T-helper 17 cell (primary cell): Measurements from ENCODE around the gene PPA1. TPM values are rescaled to one million over a fixed set of nuclear protein-coding genes. Genes with fewer than 3 reads are reported as not detected.
"Not testable (repeated sequence)": the region's sequence is repeated elsewhere in the genome, so short reads cannot be mapped to it uniquely, and the experiment has no call there.

Experiments used
- ATAC-seq: fragments of 150-1000 bp; cut with Tn5 transposase; 2 replicates; pipeline ENCODE4 v1.10.0; 2021; ENCODE audit warnings: mild to moderate bottlenecking, moderate library complexity
- DNase-seq, 3 donors: peaks; one replicate each; pipeline versions ENCODE4 v3.0.0 to v3.0.0-alpha.2; 2020 to 2021
- H3K9me3 ChIP-seq: one replicate; pipeline ENCODE4 v1.7.0; 2013; ENCODE audit warnings: low read length, mild to moderate bottlenecking; ENCODE audit not compliant: control insufficient read depth, poor library complexity, severe bottlenecking
- H3K27ac Mint-ChIP-seq: one replicate; pipeline ENCODE4 v1.8.0; 2022; ENCODE audit warnings: mild to moderate bottlenecking, moderate library complexity, mixed read lengths
- H3K27me3 Mint-ChIP-seq: one replicate; pipeline ENCODE4 v1.8.0; 2022; ENCODE audit warnings: mixed read lengths
- H3K36me3 Mint-ChIP-seq: one replicate; pipeline ENCODE4 v1.8.0; 2022; ENCODE audit warnings: low read depth, mixed read lengths
- H3K4me1 Mint-ChIP-seq: one replicate; pipeline ENCODE4 v1.8.0; 2022; ENCODE audit warnings: mild to moderate bottlenecking, mixed read lengths
- H3K4me3 Mint-ChIP-seq: one replicate; pipeline ENCODE4 v1.8.0; 2022; ENCODE audit warnings: mild to moderate bottlenecking, moderate library complexity, mixed read lengths
- total RNA-seq, 4 donors: library from RNA in 2 of 4; stranded (reverse) in 2 of 4; gene quantifications; one replicate each; pipeline ENCODE4 v1.2.3 and lab custom pipeline; 2022 to 2026

PPA1 gene
- total RNA-seq, 2 donors from 2014 or later = 69.8 to 80.9 TPM

DNA sequence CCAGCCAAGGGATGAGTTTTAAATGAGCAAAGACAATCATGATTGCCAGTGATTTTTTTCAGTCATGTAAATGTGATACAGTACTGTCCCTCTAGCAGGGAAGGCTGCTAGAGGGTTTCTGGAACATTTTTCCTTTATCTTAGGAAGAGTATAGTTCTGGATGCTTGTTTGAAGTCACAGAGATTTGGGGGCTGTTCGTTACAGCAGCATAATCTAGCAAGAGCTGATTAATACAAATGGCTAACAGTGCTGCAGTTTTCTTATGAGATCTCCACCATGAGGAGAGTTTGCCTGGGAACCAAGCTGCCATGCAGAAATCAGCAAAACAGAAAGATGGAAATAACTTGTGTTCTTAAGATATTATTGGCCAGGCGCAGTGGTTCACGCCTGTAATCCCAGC, 7.9 kb upstream of the PPA1 start:
- no peaks in the 10 kb centered on the region for H3K9me3 ChIP-seq
- Mint-ChIP-seq H3K36me3 (peaks cover 6% of the 10 kb centered on the region), H3K27me3 (peaks cover 22% of the 10 kb centered on the region), H3K27ac (no peak overlapping the region), H3K4me1 (peaks cover 6% of the 10 kb centered on the region), H3K4me3 (no peak overlapping the region)
- no peak for ATAC-seq
- DNase-seq = no peak

DNA sequence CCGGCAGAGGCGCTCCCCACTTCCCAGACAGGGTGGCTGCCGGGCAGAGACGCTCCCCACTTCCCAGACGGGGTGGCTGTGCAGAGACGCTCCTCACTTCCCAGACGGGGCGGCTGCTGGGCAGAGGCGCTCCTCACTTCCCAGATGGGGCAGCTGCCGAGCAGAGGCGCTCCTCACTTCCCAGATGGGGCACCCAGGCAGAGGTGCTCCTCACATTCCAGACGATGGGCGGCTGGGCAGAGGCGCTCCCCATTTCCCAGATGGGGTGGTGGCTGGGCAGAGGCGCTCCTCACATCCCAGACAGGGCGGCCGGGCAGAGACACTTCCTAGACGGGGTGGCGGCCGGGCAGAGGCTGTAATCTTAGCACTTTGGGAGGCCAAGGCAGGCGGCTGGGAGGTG, 6.8 kb upstream of the PPA1 start:
- not testable (repeated sequence) for ATAC-seq, H3K9me3 ChIP-seq, H3K36me3 Mint-ChIP-seq, H3K4me1 Mint-ChIP-seq, H3K27ac Mint-ChIP-seq, H3K4me3 Mint-ChIP-seq, DNase-seq
- H3K27me3 Mint-ChIP-seq = peaks cover 17% of the 10 kb centered on the region

DNA sequence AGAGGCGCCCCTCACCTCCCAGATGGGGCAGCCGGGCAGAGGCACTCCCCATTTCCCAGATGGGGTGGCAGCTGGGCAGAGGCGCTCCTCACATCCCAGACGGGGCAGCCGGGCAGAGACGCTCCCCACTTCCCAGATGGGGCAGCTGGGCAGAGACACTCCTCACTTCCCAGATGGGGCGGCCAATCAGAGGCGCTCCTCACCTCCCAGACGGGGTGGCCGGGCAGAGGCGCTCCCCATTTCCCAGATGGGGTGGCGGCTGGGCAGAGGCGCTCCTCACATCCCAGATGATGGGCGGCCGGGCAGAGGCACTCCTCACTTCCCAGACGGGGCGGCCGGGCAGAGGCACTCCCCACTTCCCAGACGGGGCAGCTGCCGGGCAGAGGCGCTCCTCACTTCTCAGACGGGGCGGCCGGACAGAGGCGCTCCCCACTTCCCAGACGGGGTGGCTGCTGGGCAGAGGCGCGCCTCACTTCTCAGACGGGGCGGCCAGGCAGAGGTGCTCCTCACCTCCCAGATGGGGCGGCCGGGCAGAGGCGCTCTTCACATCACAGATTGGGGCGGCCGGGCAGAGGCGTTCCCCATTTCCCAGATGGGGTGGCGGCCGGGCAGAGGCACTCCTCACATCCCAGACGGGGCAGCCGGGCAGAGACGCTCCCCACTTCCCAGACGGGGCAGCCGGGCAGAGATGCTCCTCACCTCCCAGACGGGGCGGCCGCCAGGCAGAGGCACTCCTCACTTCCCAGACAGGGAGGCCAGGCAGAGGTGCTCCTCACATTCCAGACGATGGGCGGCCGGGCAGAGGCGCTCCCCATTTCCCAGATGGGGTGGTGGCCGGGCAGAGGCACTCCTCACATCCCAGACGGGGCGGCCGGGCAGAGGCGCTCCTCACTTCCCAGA, 6.1 kb upstream of the PPA1 start:
- H3K4me3 Mint-ChIP-seq, H3K9me3 ChIP-seq, DNase-seq, ATAC-seq, H3K4me1 Mint-ChIP-seq, H3K27ac Mint-ChIP-seq, H3K36me3 Mint-ChIP-seq: not testable (repeated sequence)
- peaks cover 17% of the 10 kb centered on the region for H3K27me3 Mint-ChIP-seq

DNA sequence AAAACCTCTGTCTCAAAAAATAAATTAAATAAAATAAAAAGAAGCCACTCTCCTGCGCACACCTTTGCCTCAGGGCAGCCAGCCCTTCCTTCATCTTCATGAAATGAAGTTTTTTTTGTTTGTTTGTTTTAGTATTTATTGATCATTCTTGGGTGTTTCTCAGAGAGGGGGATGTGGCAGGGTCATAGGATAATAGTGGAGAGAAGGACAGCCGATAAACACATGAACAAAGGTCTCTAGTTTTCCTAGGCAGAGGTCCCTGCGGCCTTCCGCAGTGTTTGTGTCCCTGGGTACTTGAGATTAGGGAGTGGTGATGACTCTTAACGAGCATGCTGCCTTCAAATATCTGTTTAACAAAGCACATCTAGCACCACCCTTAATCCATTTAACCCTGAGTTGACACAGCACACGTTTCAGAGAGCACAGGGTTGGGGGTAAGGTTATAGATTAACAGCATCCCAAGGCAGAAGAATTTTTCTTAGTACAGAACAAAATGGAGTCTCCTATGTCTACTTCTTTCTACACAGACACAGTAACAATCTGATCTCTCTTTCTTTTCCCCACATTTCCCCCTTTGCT, 4.8 kb upstream of the PPA1 start:
- not testable (repeated sequence) for DNase-seq, H3K4me3 Mint-ChIP-seq, H3K9me3 ChIP-seq, H3K36me3 Mint-ChIP-seq, ATAC-seq, H3K27ac Mint-ChIP-seq
- H3K4me1 Mint-ChIP-seq = peaks cover 12% of the 10 kb centered on the region
- H3K27me3 Mint-ChIP-seq = peaks cover 11% of the 10 kb centered on the region

DNA sequence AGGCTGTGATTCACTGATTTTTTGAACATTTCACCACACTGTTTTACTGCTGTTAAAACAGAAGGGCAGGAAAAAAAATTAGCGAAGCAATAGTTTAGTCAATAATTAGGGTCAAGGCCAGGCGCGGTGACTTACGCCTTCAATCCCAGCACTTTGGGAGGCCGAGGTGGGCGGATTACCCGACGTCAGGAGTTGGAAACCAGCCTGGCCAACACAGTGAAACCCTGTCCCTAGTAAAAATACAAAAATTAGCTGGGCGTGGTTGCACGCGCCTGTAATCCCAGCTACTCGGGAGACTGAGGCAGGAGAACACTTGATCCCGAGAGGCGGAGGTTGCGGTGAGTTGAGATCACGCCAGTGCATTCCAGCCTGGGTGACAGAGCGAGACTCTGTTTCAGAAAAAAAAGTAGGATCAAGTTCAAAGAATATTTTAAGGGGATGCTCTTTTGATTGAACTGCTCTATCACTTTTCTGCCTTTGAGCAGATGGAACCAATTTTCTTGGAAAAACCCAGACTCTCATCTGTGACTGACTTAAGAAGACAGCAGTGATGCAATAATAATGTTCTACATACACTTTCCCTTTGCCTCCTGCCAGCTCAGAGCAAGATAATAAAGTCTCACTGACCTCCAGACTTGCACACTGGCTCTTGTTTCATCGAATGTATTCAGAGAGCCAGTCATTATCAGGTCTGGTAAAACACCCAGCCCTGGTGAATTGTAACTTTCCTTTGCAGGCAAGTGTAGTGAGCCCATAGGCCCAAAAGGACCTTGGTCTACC, 1.6 kb upstream of the PPA1 start:
- no peaks in the 10 kb centered on the region for H3K9me3 ChIP-seq
- Mint-ChIP-seq H3K27ac (no peak overlapping the region), H3K27me3 (peaks cover 11% of the 10 kb centered on the region), H3K4me1 (peaks cover 19% of the 10 kb centered on the region), H3K36me3 (peaks cover 8% of the 10 kb centered on the region), H3K4me3 (peak overlapping the region; percentile 25)
- ATAC-seq (no peak), DNase-seq (no peak)

DNA sequence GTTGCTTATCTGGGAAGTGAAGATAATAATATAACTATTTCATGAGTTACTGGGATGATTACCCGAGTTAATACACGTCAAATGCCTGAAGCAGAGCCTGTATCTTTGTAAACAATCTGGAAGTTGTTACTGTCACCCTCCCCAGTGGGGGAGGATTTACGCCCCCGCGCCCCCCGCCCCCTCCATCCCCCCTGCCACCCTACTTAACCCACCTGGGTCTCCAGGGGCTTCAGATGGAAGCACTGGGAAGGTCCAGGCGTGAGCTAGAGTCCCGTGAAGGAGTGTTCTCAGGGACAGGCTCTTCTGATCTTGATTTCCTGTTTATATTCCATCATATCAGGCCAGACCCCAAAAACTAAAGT, 691 bp upstream of the PPA1 start:
- H3K4me3 Mint-ChIP-seq = peak overlapping the region; percentile 96
- H3K27ac Mint-ChIP-seq = peak overlapping the region; percentile 73
- ATAC-seq (no peak), DNase-seq (no peak)
- H3K4me1 Mint-ChIP-seq = peaks cover 20% of the 10 kb centered on the region
- no peaks in the 10 kb centered on the region for H3K9me3 ChIP-seq
- peaks cover 8% of the 10 kb centered on the region for H3K36me3 Mint-ChIP-seq
- peaks cover 11% of the 10 kb centered on the region for H3K27me3 Mint-ChIP-seq

DNA sequence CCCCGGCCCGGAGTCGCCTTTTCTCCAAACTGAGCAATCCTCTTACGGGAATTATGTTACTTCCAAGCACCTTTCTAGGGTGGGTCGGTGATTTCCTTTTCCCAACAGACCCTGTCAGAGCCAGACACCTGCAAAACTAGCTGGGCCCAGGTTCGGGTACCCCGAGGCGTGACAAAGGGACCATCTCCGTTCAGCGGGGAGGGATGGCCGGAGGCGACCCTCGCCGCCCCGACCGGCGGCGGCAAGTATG, 445 bp downstream of the PPA1 start:
- peaks cover 8% of the 10 kb centered on the region for H3K36me3 Mint-ChIP-seq
- no peaks in the 10 kb centered on the region for H3K9me3 ChIP-seq
- peak overlapping the region; percentile 87 for H3K27ac Mint-ChIP-seq
- peak overlapping the region; percentile 96 for H3K4me3 Mint-ChIP-seq
- ATAC-seq (no peak), DNase-seq (no peak)
- H3K4me1 Mint-ChIP-seq = peaks cover 24% of the 10 kb centered on the region
- H3K27me3 Mint-ChIP-seq = peaks cover 11% of the 10 kb centered on the region

DNA sequence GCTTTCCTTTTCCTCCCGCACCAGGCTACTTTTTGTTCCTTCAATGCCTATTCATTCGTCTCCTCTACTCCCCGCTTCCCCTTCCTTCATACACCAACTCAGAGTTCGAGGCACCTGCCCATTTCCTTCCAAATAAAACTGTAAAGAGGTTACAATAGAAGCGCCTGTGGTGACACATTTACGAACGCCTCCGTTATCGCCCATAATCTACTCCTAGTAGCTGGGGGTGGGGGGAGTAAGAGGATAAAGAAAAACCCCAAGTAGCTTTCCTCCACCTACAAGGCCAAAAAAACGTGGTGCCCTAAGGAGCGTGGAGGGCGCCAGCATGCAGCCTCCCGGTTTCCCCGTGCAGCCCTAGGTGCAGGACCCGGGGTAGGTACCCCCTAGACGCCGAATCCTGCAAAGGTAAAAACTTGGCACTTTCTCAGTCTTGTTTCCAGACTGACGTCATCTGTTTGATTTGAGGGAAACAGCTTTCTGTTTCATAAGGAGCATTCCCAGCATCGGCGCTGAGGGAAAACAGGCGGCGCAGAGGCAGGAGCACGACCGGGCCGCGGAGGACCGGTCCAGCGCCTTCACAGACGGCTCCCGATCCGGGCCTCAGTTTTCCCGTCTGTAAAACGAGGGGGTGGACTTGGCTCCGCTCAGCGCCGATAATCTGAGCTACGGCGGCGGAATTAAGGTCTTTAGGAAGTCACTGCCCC, 922 bp downstream of the PPA1 start:
- peak in 1 of 3 donors; percentile 19 for DNase-seq
- H3K4me3 Mint-ChIP-seq = peak overlapping the region; percentile 96
- peaks cover 8% of the 10 kb centered on the region for H3K27me3 Mint-ChIP-seq
- ATAC-seq = peak; percentile 16
- H3K36me3 Mint-ChIP-seq = peaks cover 7% of the 10 kb centered on the region
- no peaks in the 10 kb centered on the region for H3K9me3 ChIP-seq
- H3K4me1 Mint-ChIP-seq = peaks cover 23% of the 10 kb centered on the region
- peak overlapping the region; percentile 87 for H3K27ac Mint-ChIP-seq

DNA sequence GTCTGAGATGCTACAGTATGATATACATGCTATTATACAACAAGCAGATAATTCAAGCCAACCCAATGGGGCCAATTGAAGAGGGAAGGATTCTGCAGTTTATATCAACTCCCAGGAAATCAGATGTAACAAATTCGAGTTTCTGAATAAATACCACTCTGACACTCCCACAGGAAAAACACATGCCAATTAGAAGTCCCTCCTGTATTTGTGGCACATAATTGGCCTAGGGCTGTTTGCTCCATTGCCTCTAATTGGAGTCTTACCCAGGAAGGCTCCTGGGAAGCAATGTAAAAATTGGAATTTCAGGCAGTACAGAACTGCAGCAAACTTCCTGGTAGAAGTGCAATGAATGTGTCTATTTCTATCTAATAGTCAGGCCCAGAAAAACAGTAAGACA, 4.7 kb downstream of the PPA1 start:
- Mint-ChIP-seq H3K36me3 (peaks cover 4% of the 10 kb centered on the region), H3K27me3 (no peaks in the 10 kb centered on the region), H3K27ac (no peak overlapping the region), H3K4me1 (peaks cover 16% of the 10 kb centered on the region), H3K4me3 (no peak overlapping the region)
- ATAC-seq (no peak), DNase-seq (no peak)
- H3K9me3 ChIP-seq = no peaks in the 10 kb centered on the region

DNA sequence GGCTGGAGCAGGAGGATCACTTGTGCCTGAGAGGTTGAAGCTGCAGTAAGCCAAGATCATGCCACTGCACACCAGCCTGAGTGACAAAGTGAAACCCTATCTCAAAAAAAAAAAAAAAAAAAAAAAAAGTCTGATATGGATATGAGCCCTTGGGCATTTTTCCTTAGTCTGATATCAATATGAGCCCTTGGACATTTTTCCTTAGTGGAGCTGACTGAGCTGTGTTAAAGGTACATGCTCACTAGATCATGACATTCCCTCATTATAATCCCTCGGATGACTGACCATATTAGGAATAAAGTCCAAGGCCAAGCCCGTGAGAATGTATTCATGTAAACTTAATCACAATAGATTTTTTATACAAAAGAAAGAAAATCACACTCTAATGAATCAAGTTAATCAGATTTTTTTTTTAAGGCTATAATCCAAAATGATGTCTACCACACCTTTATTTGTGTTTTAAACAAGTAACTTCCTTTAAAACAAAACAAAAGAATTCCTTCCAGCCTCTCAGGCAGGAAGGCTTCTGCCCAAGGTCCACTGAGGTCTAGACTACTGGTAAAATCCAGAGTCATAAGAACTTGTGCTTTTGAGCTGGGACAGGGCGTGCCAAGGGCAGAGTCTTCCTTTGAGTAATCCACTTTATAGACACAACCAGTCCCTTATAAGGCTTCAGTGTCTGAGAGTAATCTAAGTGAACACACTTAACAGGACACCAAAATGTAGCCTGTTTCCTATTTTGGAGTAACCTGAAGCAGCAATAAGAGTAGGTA, 5.5 kb downstream of the PPA1 start:
- Mint-ChIP-seq H3K4me1 (peaks cover 17% of the 10 kb centered on the region), H3K27me3 (no peaks in the 10 kb centered on the region), H3K36me3 (peaks cover 4% of the 10 kb centered on the region), H3K27ac (no peak overlapping the region), H3K4me3 (no peak overlapping the region)
- no peak for ATAC-seq
- DNase-seq = no peak
- H3K9me3 ChIP-seq = no peaks in the 10 kb centered on the region

DNA sequence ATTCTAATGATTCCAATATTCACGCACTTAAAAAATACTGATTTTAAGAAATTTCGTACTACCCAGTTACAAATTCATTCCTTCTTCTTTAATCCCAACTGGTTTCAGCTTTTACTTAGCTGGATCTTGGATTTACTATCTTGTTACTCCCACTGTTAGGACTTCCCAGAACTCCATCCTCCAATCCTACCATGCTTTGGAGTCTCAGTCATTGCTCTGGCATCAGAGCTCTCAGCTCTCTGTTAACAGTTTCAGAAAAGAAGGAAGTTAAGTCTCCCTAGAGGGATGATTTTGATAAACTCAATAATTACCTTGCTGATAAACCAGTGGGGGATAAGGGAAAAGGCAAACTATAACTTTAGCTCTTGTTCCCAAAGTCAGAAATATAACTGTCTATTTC, 9.5 kb downstream of the PPA1 start:
- no peak overlapping the region for H3K27ac Mint-ChIP-seq
- no peaks in the 10 kb centered on the region for H3K9me3 ChIP-seq
- no peak for DNase-seq
- H3K36me3 Mint-ChIP-seq = peaks cover 2% of the 10 kb centered on the region
- H3K4me3 Mint-ChIP-seq = no peak overlapping the region
- ATAC-seq = no peak
- H3K27me3 Mint-ChIP-seq = no peaks in the 10 kb centered on the region
- peaks cover 17% of the 10 kb centered on the region for H3K4me1 Mint-ChIP-seq

DNA sequence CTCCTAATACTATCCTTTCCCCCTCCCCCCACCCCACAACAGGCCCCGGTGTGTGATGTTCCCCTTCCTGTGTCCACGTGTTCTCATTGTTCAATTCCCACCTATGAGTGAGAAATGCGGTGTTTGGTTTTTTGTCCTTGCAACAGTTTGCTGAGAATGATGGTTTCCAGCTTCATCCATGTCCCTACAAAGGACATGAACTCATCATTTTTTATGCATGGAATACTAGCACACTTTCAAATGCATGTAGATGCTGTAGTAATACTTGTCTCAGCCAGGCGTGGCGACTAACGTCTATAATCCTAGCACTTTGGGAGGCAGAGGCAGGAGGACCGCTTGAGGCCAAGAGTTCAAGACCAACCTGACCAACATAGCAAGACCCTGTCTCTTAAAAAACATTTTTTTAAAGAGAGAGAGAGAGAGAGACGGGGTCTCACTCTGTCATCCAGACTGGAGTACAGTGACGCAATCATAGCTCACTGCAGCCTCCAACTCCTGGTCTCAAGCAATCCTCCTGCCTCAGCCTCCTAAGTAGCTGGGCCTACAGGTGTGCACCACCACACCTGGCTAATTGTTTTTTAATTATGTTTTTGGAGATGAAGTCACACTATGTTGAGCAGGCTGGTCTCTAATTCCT, 10.3 kb downstream of the PPA1 start:
- H3K27ac Mint-ChIP-seq, DNase-seq, H3K4me3 Mint-ChIP-seq, H3K36me3 Mint-ChIP-seq, ATAC-seq, H3K9me3 ChIP-seq, H3K27me3 Mint-ChIP-seq: not testable (repeated sequence)
- H3K4me1 Mint-ChIP-seq = peaks cover 16% of the 10 kb centered on the region
